GM10266 (cell line): Measurements from ENCODE around the gene ZFYVE9.

Experiments
- DNase-seq: peaks from one replicate; pipeline ENCODE4 v3.0.0; 2012; ENCODE audit errors: extremely low spot score
- CTCF ChIP-seq: IDR thresholded peaks from 2 replicates; pipeline ENCODE4 v1.5.1; 2012; ENCODE audit warnings: mild to moderate bottlenecking, low read depth; ENCODE audit not compliant: control insufficient read depth, insufficient read depth; ENCODE audit errors: missing control alignments

The ZFYVE9 gene

GRCh38 chr1:52112489-52112888, 29.4 kb upstream of the ZFYVE9 start:
- no peak for TF ChIP-seq CTCF
- no peak for DNase-seq

GRCh38 chr1:52119301-52120079, 22.4 kb upstream of the ZFYVE9 start:
- no peak for DNase-seq
- no peak for TF ChIP-seq CTCF

GRCh38 chr1:52122384-52122783, 19.5 kb upstream of the ZFYVE9 start:
- DNase-seq = no peak
- no peak for TF ChIP-seq CTCF

GRCh38 chr1:52123622-52124021, 18.3 kb upstream of the ZFYVE9 start:
- no peak for DNase-seq
- no peak for TF ChIP-seq CTCF

- no peak for TF ChIP-seq CTCF
- DNase-seq = no peak
Measured at GRCh38 chr1:52125736-52126359, 16.0 kb upstream of the ZFYVE9 start.

GRCh38 chr1:52127181-52128180, 14.4 kb upstream of the ZFYVE9 start:
- DNase-seq = peak; percentile 34
- peak; percentile 62 for TF ChIP-seq CTCF
